ENCODE measurements around the gene CD300C.
"Not testable (repeated sequence)": the region's sequence is repeated elsewhere in the genome, so short reads cannot be mapped to it uniquely, and the experiment has no call there.

Gene CD300C

DNA sequence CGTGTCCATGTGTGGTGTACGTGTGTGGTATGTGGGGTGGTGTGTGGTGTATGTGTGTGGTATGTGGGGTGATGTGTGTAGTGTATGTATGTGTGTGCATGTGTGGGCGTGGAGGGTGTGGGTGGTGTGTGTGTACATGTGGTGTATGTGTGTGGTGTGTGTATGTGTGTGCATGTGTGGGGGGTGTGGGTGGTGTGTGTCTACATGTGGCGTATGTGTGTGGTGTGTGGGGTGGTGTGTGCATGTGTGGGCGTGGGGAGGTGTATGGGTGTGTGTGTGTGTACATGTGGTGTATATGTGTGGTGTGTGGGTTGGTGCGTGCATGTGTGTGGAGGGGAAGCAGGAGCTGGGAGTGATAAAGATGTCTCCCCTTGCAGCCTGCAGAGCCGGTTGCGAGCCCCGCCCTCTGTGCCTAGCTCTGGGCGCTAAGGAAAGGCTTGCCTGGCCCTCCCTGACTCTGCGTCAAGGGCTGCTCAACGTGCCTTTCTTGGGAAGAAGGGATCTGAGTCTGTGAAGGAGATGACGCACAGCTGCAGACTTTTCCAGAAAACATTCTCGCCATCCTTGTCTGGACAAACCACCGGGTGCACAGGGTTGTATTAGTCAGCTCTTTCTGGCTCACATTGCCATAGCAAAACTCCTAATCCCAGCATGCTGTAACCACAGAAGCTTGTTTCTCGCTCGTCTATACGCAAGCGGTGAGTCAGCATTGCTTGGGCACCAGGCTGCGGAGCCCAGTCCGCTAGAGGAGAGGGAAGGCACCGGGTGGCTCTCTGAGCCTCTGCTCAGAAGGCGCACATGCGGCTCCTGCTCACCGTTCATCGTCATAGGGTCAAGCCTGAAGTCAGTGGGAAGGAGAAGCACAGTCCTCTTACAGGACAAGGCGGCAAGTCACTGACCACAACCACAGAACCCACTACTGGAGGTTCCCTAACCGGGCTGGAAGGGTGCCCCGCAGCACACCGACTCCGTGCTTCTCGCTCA is 23.4 kb upstream of the CD300C start:
- Mint-ChIP-seq H3K4me1 (ENCODE audit: low read depth) (peaks cover 12% of the 10 kb centered on the region), H3K36me3 (no peaks in the 10 kb centered on the region), H3K27ac (no peak overlapping the region), H3K27me3 (peaks cover 15% of the 10 kb centered on the region), H3K9me3 (ENCODE audit: low read depth) (no peaks in the 10 kb centered on the region), H3K4me3 (no peak overlapping the region)

- H3K4me1 Mint-ChIP-seq (ENCODE audit: low read depth), result peaks cover 12% of the 10 kb centered on the region
- no peaks in the 10 kb centered on the region for H3K36me3 Mint-ChIP-seq
- H3K4me3 Mint-ChIP-seq, result no peak overlapping the region
- H3K27me3 Mint-ChIP-seq, result peaks cover 17% of the 10 kb centered on the region
- H3K9me3 Mint-ChIP-seq (ENCODE audit: low read depth), result no peaks in the 10 kb centered on the region
- H3K27ac Mint-ChIP-seq, result no peak overlapping the region
Observed at GRCh38 chr17:74568106-74568873, 22.4 kb upstream of the CD300C start.

DNA sequence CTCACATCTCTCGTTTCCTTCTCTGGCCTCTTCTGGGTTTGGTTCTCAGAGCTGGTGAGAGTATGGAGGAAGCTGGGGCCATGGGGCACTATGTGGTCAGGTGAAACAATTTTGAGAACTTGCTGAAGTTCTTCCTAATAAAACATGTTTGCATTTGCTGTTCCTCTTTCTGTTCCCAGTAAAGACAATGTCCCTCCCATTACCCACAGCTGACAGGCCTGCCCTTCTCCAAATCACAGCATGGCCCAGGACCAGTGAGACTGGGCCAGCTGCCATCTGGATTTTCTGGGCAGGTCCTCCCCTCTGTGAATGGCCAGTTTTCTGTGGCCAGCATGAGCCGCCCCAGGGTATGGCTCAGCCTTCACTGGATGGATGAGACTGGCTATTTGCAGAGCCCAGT is 21.5 kb upstream of the CD300C start, which contains the start of gene CD300H:
Gene CD300H, minus strand, starts transcription at position 113 of the 400 bp plus-strand sequence.
- no peak within 1 kb of the TSS for H3K27ac Mint-ChIP-seq
- no peaks in the 10 kb centered on the region for H3K36me3 Mint-ChIP-seq
- no peak within 1 kb of the TSS for H3K4me3 Mint-ChIP-seq
- no peaks in the 10 kb centered on the region for H3K9me3 Mint-ChIP-seq (ENCODE audit: low read depth)
- peaks cover 17% of the 10 kb centered on the region for H3K27me3 Mint-ChIP-seq
- H3K4me1 Mint-ChIP-seq (ENCODE audit: low read depth), result peaks cover 12% of the 10 kb centered on the region

DNA sequence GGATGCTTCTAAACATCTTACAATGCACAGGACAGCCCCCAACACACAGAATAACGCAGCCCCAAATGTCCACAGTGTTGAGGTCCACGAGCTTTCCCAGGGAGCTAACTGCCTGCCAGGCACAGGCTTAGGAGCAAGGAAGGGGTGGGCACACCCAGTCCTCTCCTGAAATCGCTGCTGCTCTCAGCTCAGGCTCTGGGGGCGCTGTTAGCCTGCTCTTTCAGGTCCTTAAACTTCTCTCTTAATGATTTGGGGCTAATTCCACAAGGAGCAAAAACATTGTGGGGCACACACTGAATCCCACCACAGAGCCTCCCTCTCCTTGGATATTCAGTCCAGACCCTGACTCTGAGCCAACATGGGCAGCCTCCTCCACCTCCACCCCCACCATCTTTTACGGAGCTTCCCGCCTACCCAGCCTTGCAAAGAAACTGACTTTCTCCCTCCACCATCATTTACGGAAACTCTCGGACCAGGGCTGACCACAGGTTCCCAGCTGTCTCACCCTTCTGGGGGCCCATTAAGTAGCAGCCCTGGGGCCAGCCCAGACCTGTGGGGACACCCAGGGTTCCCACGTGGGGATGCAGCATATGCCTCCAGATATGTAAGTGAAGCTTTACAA is 20.3 kb upstream of the CD300C start:
- H3K27ac Mint-ChIP-seq, result no peak overlapping the region
- no peaks in the 10 kb centered on the region for H3K9me3 Mint-ChIP-seq (ENCODE audit: low read depth)
- peaks cover 17% of the 10 kb centered on the region for H3K27me3 Mint-ChIP-seq
- H3K4me3 Mint-ChIP-seq, result no peak overlapping the region
- no peaks in the 10 kb centered on the region for H3K36me3 Mint-ChIP-seq
- H3K4me1 Mint-ChIP-seq (ENCODE audit: low read depth), result peaks cover 12% of the 10 kb centered on the region

- H3K4me3 Mint-ChIP-seq, result no peak overlapping the region
- no peaks in the 10 kb centered on the region for H3K36me3 Mint-ChIP-seq
- H3K4me1 Mint-ChIP-seq (ENCODE audit: low read depth), result peaks cover 12% of the 10 kb centered on the region
- H3K27ac Mint-ChIP-seq, result no peak overlapping the region
- peaks cover 14% of the 10 kb centered on the region for H3K27me3 Mint-ChIP-seq
- no peaks in the 10 kb centered on the region for H3K9me3 Mint-ChIP-seq (ENCODE audit: low read depth)
Observed at GRCh38 chr17:74565126-74565525, 19.2 kb upstream of the CD300C start.

GRCh38 chr17:74563358-74563757 is 17.4 kb upstream of the CD300C start:
- H3K36me3 Mint-ChIP-seq, result no peaks in the 10 kb centered on the region
- peaks cover 13% of the 10 kb centered on the region for H3K4me1 Mint-ChIP-seq (ENCODE audit: low read depth)
- no peak overlapping the region for H3K4me3 Mint-ChIP-seq
- H3K9me3 Mint-ChIP-seq (ENCODE audit: low read depth), result no peaks in the 10 kb centered on the region
- H3K27ac Mint-ChIP-seq, result no peak overlapping the region
- H3K27me3 Mint-ChIP-seq, result peaks cover 7% of the 10 kb centered on the region

GRCh38 chr17:74561586-74561985 is 15.7 kb upstream of the CD300C start:
- peaks cover 3% of the 10 kb centered on the region for H3K27me3 Mint-ChIP-seq
- H3K9me3 Mint-ChIP-seq (ENCODE audit: low read depth), result no peaks in the 10 kb centered on the region
- peaks cover 16% of the 10 kb centered on the region for H3K4me1 Mint-ChIP-seq (ENCODE audit: low read depth)
- H3K27ac Mint-ChIP-seq, result no peak overlapping the region
- H3K36me3 Mint-ChIP-seq, result no peaks in the 10 kb centered on the region
- H3K4me3 Mint-ChIP-seq, result no peak overlapping the region

- peaks cover 2% of the 10 kb centered on the region for H3K27me3 Mint-ChIP-seq
- no peaks in the 10 kb centered on the region for H3K36me3 Mint-ChIP-seq
Observed at GRCh38 chr17:74558882-74559519, 13.1 kb upstream of the CD300C start.

GRCh38 chr17:74558402-74558801 is 12.5 kb upstream of the CD300C start:
- not testable (repeated sequence) for H3K9me3 Mint-ChIP-seq (ENCODE audit: low read depth); H3K27ac Mint-ChIP-seq; H3K4me3 Mint-ChIP-seq; H3K36me3 Mint-ChIP-seq; H3K27me3 Mint-ChIP-seq
- H3K4me1 Mint-ChIP-seq (ENCODE audit: low read depth), result peaks cover 16% of the 10 kb centered on the region

More at GRCh38 chr17:74558882-74559519, 13.1 kb upstream of the CD300C start:
- H3K4me1 Mint-ChIP-seq (ENCODE audit: low read depth), result peaks cover 16% of the 10 kb centered on the region
- no peak overlapping the region for H3K4me3 Mint-ChIP-seq
- no peaks in the 10 kb centered on the region for H3K9me3 Mint-ChIP-seq (ENCODE audit: low read depth)
- peak overlapping the region; percentile 13 for H3K27ac Mint-ChIP-seq

GRCh38 chr17:74555427-74555940 is 9.6 kb upstream of the CD300C start:
- H3K4me1 Mint-ChIP-seq (ENCODE audit: low read depth), result peaks cover 16% of the 10 kb centered on the region
- H3K27me3 Mint-ChIP-seq, result peaks cover 2% of the 10 kb centered on the region
- no peak overlapping the region for H3K27ac Mint-ChIP-seq
- no peaks in the 10 kb centered on the region for H3K9me3 Mint-ChIP-seq (ENCODE audit: low read depth)
- no peak overlapping the region for H3K4me3 Mint-ChIP-seq
- no peaks in the 10 kb centered on the region for H3K36me3 Mint-ChIP-seq

- Mint-ChIP-seq H3K36me3 (no peaks in the 10 kb centered on the region), H3K9me3 (ENCODE audit: low read depth) (no peaks in the 10 kb centered on the region), H3K4me3 (no peak overlapping the region), H3K4me1 (ENCODE audit: low read depth) (peaks cover 16% of the 10 kb centered on the region), H3K27me3 (peaks cover 5% of the 10 kb centered on the region), H3K27ac (no peak overlapping the region)
Observed at GRCh38 chr17:74554909-74555308, 9.0 kb upstream of the CD300C start.

DNA sequence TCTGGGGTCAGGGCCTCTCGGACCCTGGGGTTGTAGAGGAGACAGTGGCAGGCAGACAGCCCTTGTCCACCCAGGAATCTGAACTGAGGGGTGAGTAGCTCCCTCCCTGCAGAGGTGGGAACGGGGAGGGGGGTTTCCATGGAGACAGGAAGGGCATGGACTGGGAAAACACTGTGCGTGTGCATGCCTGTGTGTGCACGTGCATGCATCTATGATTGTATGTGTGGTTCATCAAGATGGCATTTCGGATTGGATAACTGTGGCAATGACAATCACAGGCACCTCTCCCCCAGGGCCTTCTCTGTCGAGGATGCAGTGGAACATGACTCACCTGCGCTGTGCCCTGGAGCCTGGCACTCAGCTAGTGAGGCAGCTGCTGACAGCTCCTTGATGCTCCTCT is 6.1 kb upstream of the CD300C start:
- Mint-ChIP-seq H3K4me1 (ENCODE audit: low read depth) (peaks cover 5% of the 10 kb centered on the region), H3K36me3 (no peaks in the 10 kb centered on the region), H3K27me3 (peaks cover 5% of the 10 kb centered on the region), H3K27ac (no peak overlapping the region), H3K9me3 (ENCODE audit: low read depth) (no peaks in the 10 kb centered on the region), H3K4me3 (no peak overlapping the region)

- H3K9me3 Mint-ChIP-seq (ENCODE audit: low read depth), result no peaks in the 10 kb centered on the region
- H3K27ac Mint-ChIP-seq, result no peak overlapping the region
- H3K4me3 Mint-ChIP-seq, result no peak overlapping the region
- no peaks in the 10 kb centered on the region for H3K36me3 Mint-ChIP-seq
- peaks cover 5% of the 10 kb centered on the region for H3K27me3 Mint-ChIP-seq
- H3K4me1 Mint-ChIP-seq (ENCODE audit: low read depth), result peaks cover 5% of the 10 kb centered on the region
Observed at GRCh38 chr17:74550602-74551001, 4.7 kb upstream of the CD300C start.

GRCh38 chr17:74549343-74549742 is 3.4 kb upstream of the CD300C start:
- no peaks in the 10 kb centered on the region for H3K9me3 Mint-ChIP-seq (ENCODE audit: low read depth)
- H3K4me1 Mint-ChIP-seq (ENCODE audit: low read depth), result peaks cover 5% of the 10 kb centered on the region
- H3K27ac Mint-ChIP-seq, result no peak overlapping the region
- H3K4me3 Mint-ChIP-seq, result no peak overlapping the region
- peaks cover 5% of the 10 kb centered on the region for H3K27me3 Mint-ChIP-seq
- H3K36me3 Mint-ChIP-seq, result no peaks in the 10 kb centered on the region

Data from activated naive CD8-positive, alpha-beta T cell (primary cell).